Gastrocnemius medialis (tissue), 4 donors: ENCODE measurements around the gene RNASEH2B.

Experiments used
- POLR2A ChIP-seq, 2 donors: fragments of 450-650 bp; IDR thresholded peaks; one replicate each; pipeline ENCODE4 v1.6.1; 2017; ENCODE audit warnings: antibody characterized with exemption in 2 of 2, mild to moderate bottlenecking in 2 of 2, moderate library complexity in 2 of 2
- TF ChIP-seq, protein P1 (sequence below), 5 experiments: fragments of 450-650 bp in 3 of 5; fragments of 200-600 bp in 2 of 5; sonication (generic) in 2 of 5; IDR thresholded peaks in 4 of 5; conservative IDR thresholded peaks in 1 of 5; 1 replicate in 4 of 5; 2 replicates in 1 of 5; pipeline ENCODE4 v1.5.1; 2016 to 2019; ENCODE audit warnings: antibody characterized with exemption in 5 of 5, mild to moderate bottlenecking in 3 of 5, moderate library complexity in 3 of 5

GRCh38 chr13:50894504-50894903 lies 15.1 kb upstream of the RNASEH2B start:
- TF ChIP-seq, protein P1, sequence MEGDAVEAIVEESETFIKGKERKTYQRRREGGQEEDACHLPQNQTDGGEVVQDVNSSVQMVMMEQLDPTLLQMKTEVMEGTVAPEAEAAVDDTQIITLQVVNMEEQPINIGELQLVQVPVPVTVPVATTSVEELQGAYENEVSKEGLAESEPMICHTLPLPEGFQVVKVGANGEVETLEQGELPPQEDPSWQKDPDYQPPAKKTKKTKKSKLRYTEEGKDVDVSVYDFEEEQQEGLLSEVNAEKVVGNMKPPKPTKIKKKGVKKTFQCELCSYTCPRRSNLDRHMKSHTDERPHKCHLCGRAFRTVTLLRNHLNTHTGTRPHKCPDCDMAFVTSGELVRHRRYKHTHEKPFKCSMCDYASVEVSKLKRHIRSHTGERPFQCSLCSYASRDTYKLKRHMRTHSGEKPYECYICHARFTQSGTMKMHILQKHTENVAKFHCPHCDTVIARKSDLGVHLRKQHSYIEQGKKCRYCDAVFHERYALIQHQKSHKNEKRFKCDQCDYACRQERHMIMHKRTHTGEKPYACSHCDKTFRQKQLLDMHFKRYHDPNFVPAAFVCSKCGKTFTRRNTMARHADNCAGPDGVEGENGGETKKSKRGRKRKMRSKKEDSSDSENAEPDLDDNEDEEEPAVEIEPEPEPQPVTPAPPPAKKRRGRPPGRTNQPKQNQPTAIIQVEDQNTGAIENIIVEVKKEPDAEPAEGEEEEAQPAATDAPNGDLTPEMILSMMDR (IDR thresholded peaks at IDR 0.05 in 4 of 5, conservative IDR thresholded peaks at IDR 0.05 in 1 of 5): no peak
- TF ChIP-seq POLR2A (IDR thresholded peaks at IDR 0.05): no peak
